OCI-LY7 (cell line): ENCODE results near the gene HEG1. TPM values are rescaled to one million over a fixed set of nuclear protein-coding genes. Genes with fewer than 3 reads are reported as not detected.

Experiments
- Bru-seq: library from RNA; stranded (reverse); fragments of 400-500 nt; gene quantifications from one replicate; lab custom pipeline; 2021; lab: Mats Ljungman, UMichigan
- BruChase-seq, 2 experiments: library from RNA; stranded (reverse); fragments of 400-500 nt; gene quantifications; one replicate each; lab custom pipeline; 2021; lab: Mats Ljungman, UMichigan
- BruUV-seq: library from RNA; stranded (reverse); fragments of 400-500 nt; replicated peaks from 2 replicates; lab custom pipeline; 2021; lab: Mats Ljungman, UMichigan
- CTCF ChIA-PET: fragments of 300-600 bp; sonication (Branson Sonifier 250); formaldehyde crosslinking; loops from one replicate; lab custom pipeline; 2022; ENCODE audit warnings: antibody characterized with exemption; ENCODE audit not compliant: unreplicated experiment; lab: Charles Lee
- POLR2A ChIA-PET: fragments of 300-600 bp; sonication (Branson Sonifier 250); formaldehyde crosslinking; loops from one replicate; lab custom pipeline; 2022; ENCODE audit warnings: antibody characterized with exemption; lab: Charles Lee
- DNase-seq: peaks from one replicate; pipeline ENCODE4 v3.0.0-alpha.2; 2015; ENCODE audit warnings: low spot score
- H2AFZ ChIP-seq: fragments of 200-600 bp; sonication (generic), shearing (Covaris generic); 2 replicates; pipeline ENCODE4 v1.6.1; 2014; ENCODE audit warnings: mild to moderate bottlenecking, antibody characterized with exemption, low read length, moderate library complexity
- H3K27ac ChIP-seq: fragments of 200-600 bp; sonication (generic); 2 replicates; pipeline ENCODE4 v1.5.1; 2014; ENCODE audit warnings: mixed run types, low read depth, mild to moderate bottlenecking, moderate library complexity, low read length, inconsistent platforms; ENCODE audit not compliant: poor library complexity, severe bottlenecking
- H3K36me3 ChIP-seq: fragments of 200-600 bp; sonication (generic); 2 replicates; pipeline ENCODE4 v1.6.1; 2014; ENCODE audit warnings: mild to moderate bottlenecking, antibody characterized with exemption, low read length, moderate library complexity, mixed read lengths; ENCODE audit not compliant: insufficient read depth
- H3K4me1 ChIP-seq: fragments of 200-600 bp; sonication (generic); 2 replicates; pipeline ENCODE4 v1.5.1; 2014; ENCODE audit warnings: mild to moderate bottlenecking, low read length; ENCODE audit not compliant: insufficient read depth, poor library complexity, severe bottlenecking
- H3K4me2 ChIP-seq: fragments of 200-600 bp; sonication (generic); 2 replicates; pipeline ENCODE4 v1.6.1; 2014; ENCODE audit warnings: mild to moderate bottlenecking, low read length
- H3K4me3 ChIP-seq: fragments of 200-600 bp; sonication (generic); 2 replicates; pipeline ENCODE4 v1.5.1; 2014; ENCODE audit warnings: mild to moderate bottlenecking, low read depth, low read length; ENCODE audit not compliant: poor library complexity, severe bottlenecking
- H3K79me2 ChIP-seq: fragments of 200-600 bp; sonication (generic); 2 replicates; pipeline ENCODE4 v1.6.1; 2016; ENCODE audit warnings: low read depth, mild to moderate bottlenecking, low read length, moderate library complexity, mixed read lengths; ENCODE audit not compliant: insufficient read depth
- H3K9me2 ChIP-seq: fragments of 200-600 bp; sonication (generic); 2 replicates; pipeline ENCODE4 v1.6.1; 2016; ENCODE audit warnings: mild to moderate bottlenecking, low read length, mixed read lengths; ENCODE audit not compliant: insufficient read depth
- H3K9me3 ChIP-seq: fragments of 200-600 bp; sonication (generic); 2 replicates; pipeline ENCODE4 v1.6.1; 2014; ENCODE audit warnings: mild to moderate bottlenecking, mixed run types, low read length, mixed read lengths
- H4K20me1 ChIP-seq: fragments of 200-600 bp; sonication (generic); 2 replicates; pipeline ENCODE4 v1.6.1; 2014; ENCODE audit warnings: mild to moderate bottlenecking, antibody characterized with exemption, low read length, moderate library complexity, mixed read lengths; ENCODE audit not compliant: insufficient read depth
- CTCF ChIP-seq: fragments of 200-600 bp; sonication (generic); conservative IDR thresholded peaks from 2 replicates; pipeline ENCODE4 v1.5.1; 2014; ENCODE audit warnings: mild to moderate bottlenecking, antibody characterized with exemption, low read length, moderate library complexity, mixed read lengths
- EZH2phosphoT487 ChIP-seq: fragments of 200-600 bp; sonication (generic); IDR thresholded peaks from 2 replicates; pipeline ENCODE4 v1.6.1; 2018; ENCODE audit warnings: low read depth, borderline replicate concordance, mild to moderate bottlenecking, mixed run types, antibody characterized with exemption, low read length, moderate library complexity, mixed read lengths
- intact Hi-C: fragments of 100-400 bp; cut with micrococcal nuclease; formaldehyde crosslinking; loops from one replicate; pipeline ENCODE4 v1.10.0; 2022; ENCODE audit not compliant: unreplicated experiment
- long read RNA-seq: library from polyadenylated mRNA; stranded (forward); transcript quantifications from one replicate; pipeline ENCODE4 v2.0.0, GENCODE V29; 2022
- total RNA-seq, 2 experiments: library from RNA; depleted of rRNA in 1 of 2; stranded (reverse); fragments of >200 nt in 1 of 2; shearing (Covaris generic) in 1 of 2; gene quantifications; 2 replicates each; pipeline ENCODE4 v1.2.3, GENCODE V29; 2014 to 2022

The HEG1 gene
- 2.4 and 5.7 TPM in 2 replicates for total RNA-seq (2014; rRNA removed; shearing (Covaris generic))
- 4.9 and 6.0 TPM in 2 replicates for total RNA-seq (2022)
- Bru-seq, nascent RNA: percentile 41 among the genes with signal in this experiment
- BruChase-seq, experiment 1, labeled RNA remaining after a 6-hour chase: percentile 37 among the genes with signal in this experiment
- BruChase-seq, experiment 2, labeled RNA remaining after a 2-hour chase: percentile 42 among the genes with signal in this experiment
- long read RNA-seq, partial matches to known transcripts: 0 of 2 reads
- long read RNA-seq, other reads (novel, unspliced or antisense): 2 of 2 reads

GRCh38 chr3:125055913-125056745, at the start of gene HEG1:
HEG1 (minus strand) TSS chr3:125055997; CDS start chr3:125055890, 107 bp downstream.
- H3K36me3 ChIP-seq: no peaks in the 10 kb centered on the region
- no peaks in the 10 kb centered on the region; the same call in 1 of the 2 replicates for H4K20me1 ChIP-seq
- peak within 1 kb of the TSS; percentile 80 for H3K4me3 ChIP-seq
- no peak within 1 kb of the TSS for H3K27ac ChIP-seq
- H3K9me2 ChIP-seq: no peaks in the 10 kb centered on the region
- CTCF ChIA-PET: no interaction called here
- BruUV-seq: no TSS peak
- TF ChIP-seq EZH2phosphoT487: no peak
- TF ChIP-seq CTCF: no peak
- H2AFZ ChIP-seq: peak within 1 kb of the TSS; percentile 76
- POLR2A ChIA-PET: interaction anchor here (0.6 kb wide), 1 partner anchor 18 kb away, joined by 3 read pairs; no protein-coding TSS in a partner anchor
- peaks cover 20% of the 10 kb centered on the region for H3K4me1 ChIP-seq
- peak within 1 kb of the TSS; percentile 84 for H3K4me2 ChIP-seq
- intact Hi-C loops: loop anchor here (10.0 kb wide), 1 partner anchor 539 kb away; the partner anchor contains the start of gene OSBPL11
- DNase-seq: peak; percentile 58
- no peaks in the 10 kb centered on the region for H3K9me3 ChIP-seq
- no peaks in the 10 kb centered on the region for H3K79me2 ChIP-seq

GRCh38 chr3:125105116-125105515, 49.3 kb upstream of the HEG1 start:
- no peak overlapping the region for H3K4me3 ChIP-seq
- POLR2A ChIA-PET: interaction anchor here (0.5 to 0.7 kb wide), 2 partner anchors 99 to 459 kb away, joined by 3 read pairs; no protein-coding TSS in a partner anchor

More at GRCh38 chr3:125105116-125105515, 49.3 kb upstream of the HEG1 start:
- Histone ChIP-seq H3K36me3 (no peaks in the 10 kb centered on the region), H3K4me2 (no peak overlapping the region), H3K79me2 (no peaks in the 10 kb centered on the region; the same call in 1 of the 2 replicates), H3K9me3 (no peaks in the 10 kb centered on the region), H3K27ac (no peak overlapping the region), H2AFZ (no peak overlapping the region), H3K4me1 (peaks cover 6% of the 10 kb centered on the region), H3K9me2 (no peaks in the 10 kb centered on the region), H4K20me1 (no peaks in the 10 kb centered on the region)
- intact Hi-C loops: no loop called here
- TF ChIP-seq CTCF (no peak), EZH2phosphoT487 (no peak)
- CTCF ChIA-PET: no interaction called here
- no TSS peak for BruUV-seq
- no peak for DNase-seq
